Ramos (cell line): Measurements from ENCODE around the gene SLC7A11.

Source experiments
- in situ Hi-C: fragments of 300-500 bp; cut with MboI; formaldehyde crosslinking; loops from one replicate; pipeline ENCODE4 v1.14.3; 2022; ENCODE audit warnings: low sequenced_read_pairs; ENCODE audit not compliant: unreplicated experiment

SLC7A11 gene

DNA sequence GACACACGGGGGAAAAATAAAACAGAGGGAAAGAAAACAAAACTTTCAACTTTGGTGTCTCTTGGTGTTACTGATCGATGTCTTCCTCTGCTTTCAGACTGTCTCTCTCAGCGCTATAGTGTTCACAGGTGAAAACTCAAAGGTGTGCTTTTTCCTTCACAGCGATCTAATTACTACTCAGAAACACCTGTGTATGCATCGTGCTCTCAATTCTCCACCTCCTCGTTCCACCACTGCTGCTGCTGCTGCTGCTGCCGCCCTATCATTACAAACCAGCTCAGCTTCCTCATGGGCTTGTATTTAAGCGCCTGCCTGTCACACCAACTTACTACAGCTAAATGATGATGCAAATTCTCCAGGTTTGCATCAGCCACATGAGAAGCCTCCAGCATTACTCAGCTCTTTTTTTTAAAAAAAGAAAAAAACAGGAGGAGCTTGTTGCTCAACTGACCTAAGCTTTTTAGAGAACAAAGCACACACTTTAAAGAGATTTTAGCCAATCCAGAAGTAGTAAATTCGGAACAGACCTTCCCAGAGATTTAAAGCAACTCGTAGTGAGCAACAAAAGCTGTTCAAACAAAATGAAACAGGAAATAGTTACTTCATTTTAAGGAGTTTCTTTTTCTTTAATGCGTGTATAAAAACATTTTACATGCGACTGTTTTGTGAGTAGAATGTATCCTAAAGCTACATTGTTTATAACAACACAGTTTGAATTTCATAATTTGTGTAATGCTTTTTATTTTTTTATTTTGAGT lies at the start of gene SLC7A11:
SLC7A11 (minus strand) TSS at position 274 of the 758 bp plus-strand sequence. CDS start 280 bp downstream, outside the sequence.
- in situ Hi-C loops = no loop called here

DNA sequence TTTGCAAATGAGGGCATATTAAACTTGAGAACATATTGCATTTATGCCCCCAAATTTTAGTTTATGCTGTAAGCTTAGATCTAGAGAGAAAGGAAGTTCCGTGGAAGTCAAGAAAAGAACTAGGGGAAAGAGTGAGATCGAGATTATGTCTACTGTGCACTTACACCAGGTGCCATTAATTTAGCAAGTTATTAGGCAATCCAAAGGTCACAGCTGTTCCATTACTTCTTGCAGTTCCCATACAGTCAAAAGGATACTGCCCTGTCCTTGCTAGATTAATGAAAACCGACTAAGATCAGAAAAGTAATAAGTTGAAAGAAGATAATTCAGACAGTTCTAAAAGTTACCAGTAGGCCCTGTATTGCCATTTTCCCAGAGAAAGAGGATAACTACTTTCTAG lies 49.3 kb upstream of the SLC7A11 start:
- in situ Hi-C loops = no loop called here

GRCh38 chr4:138290805-138291204 lies 48.7 kb upstream of the SLC7A11 start:
- in situ Hi-C loops = no loop called here

DNA sequence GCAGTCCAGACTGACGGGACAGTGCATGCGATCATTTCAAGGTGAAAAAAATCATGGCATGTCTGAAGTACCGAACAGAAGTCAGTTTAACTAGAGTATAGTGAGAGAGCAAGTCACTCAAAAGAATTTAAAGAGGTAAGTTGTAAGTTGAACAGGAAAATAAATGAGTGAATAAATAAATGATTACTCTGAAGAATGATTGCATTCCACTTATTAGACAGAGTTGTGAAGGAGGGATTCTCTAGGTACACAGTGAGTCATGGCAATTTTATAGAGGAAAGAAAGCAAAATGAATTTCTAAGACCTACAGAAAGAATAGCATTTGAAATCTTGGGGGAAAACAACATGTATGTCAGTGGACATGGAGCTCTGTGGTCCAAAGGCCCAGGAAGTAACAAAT lies 37.1 kb upstream of the SLC7A11 start:
- in situ Hi-C loops = no loop called here

- in situ Hi-C loops = no loop called here
These were observed 35.0 kb upstream of the SLC7A11 start for GRCh38 chr4:138277133-138277532.

DNA sequence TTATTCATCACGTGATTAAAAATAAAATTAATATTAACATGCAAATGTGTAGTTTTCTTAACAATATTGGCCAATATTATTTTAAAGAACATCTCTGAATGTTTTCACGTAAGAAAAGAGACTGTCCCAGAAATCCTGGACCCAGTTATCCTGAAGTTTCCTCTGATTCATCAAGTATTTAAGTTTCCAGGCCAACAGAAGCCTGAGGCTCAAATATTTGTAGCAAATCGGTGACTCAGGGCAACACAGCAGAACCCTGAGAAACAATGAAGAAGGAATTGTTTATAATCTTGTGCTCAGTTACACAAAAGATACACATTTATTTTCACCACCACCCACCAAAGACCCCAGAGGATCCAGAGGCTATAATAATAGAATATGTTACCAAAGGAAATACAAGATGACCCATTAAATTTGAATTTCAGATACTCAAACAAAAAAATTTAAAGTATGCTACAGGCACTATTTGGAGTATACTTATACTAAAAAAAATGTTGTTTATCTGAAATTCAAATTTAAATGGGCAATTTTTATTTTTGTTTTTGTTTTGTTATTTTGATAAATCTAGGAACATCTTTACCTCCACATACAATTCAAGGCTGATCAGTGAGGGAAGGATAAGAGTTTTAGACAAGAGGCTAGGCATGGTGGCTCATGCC lies 33.9 kb upstream of the SLC7A11 start:
- in situ Hi-C loops = no loop called here

- in situ Hi-C loops = no loop called here
These were observed 33.1 kb upstream of the SLC7A11 start for GRCh38 chr4:138275216-138275615.

- in situ Hi-C loops = no loop called here
These were observed 27.0 kb upstream of the SLC7A11 start for GRCh38 chr4:138269175-138269574.

DNA sequence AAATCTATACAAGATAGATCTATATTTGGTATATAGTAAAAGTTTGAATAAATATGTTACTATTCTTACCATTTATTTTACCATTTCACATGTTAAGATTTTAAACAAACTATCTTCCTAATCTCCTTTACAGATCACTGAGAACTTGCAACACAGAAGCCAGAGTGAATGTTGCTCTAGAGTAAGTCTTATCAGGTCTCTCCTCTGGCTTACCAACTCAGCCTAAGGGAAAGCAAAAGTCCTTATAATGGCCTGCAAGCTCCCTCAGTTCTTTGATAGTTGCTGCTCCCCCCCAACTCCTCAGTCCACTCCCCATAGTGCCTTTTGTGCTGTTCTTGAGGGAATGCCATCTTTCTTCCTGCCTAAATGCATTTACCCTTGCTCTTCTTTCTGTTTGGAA lies 25.7 kb upstream of the SLC7A11 start:
- in situ Hi-C loops = no loop called here

DNA sequence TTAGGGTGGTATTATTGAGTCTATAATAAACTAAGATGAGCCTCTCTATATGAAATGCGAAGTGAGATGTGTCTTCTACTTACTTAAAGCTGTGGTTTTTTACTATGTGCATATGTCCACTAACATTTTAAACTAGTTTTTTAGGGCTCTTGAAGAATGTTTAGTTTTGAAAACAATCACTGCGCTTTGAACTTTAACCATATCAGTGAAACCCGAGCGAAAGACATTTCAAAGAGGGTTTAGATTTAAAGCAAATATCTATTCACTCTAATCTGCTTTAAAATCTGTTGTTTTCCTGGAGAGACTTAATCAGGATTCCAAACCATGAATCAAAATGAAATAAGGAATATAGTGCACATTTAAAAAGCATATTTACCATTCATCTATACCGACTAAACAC lies 24.8 kb upstream of the SLC7A11 start:
- in situ Hi-C loops = no loop called here

- in situ Hi-C loops = no loop called here
These were observed 21.2 kb upstream of the SLC7A11 start for GRCh38 chr4:138263247-138263816.

DNA sequence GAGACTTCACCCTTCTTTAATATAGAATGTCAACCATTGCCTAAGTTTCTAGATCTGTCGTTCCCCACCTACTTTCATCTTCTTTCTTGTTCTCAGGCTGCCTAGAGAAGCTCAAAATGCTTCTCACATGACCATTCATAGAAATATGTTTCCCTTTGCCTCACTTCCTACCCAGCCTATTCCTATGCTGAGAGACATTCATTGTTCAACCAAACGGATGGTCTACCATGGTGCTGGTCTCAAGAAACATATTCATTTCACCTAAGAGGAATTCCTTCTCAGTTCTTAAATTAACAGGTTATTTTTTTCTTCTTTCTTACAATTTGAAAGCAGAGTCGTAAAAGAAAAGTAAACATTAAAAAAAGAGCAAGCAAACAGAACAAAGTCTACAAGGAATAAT lies 20.3 kb upstream of the SLC7A11 start:
- in situ Hi-C loops = no loop called here

- in situ Hi-C loops = no loop called here
These were observed 19.9 kb upstream of the SLC7A11 start for GRCh38 chr4:138262030-138262429.

- in situ Hi-C loops = no loop called here
These were observed 17.7 kb upstream of the SLC7A11 start for GRCh38 chr4:138259824-138260223.

DNA sequence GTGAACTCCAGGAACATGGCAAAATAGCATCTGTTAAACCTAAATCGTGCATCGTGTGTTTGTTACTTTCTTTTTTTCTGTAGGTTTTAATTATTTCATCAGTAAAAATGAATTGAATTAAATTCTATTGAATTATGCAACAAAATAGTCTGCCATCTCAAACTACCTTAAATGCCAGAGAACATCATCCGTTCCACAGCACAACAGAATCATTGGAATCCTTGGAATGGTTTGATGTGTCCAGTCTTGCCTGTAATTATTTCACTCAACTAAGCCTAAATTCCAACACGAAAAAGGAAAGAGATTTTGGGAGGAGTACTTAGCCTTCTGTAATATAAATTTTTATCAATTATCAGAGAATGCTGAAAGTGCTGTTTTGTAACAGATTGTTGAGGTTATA lies 17.1 kb upstream of the SLC7A11 start:
- in situ Hi-C loops = no loop called here

DNA sequence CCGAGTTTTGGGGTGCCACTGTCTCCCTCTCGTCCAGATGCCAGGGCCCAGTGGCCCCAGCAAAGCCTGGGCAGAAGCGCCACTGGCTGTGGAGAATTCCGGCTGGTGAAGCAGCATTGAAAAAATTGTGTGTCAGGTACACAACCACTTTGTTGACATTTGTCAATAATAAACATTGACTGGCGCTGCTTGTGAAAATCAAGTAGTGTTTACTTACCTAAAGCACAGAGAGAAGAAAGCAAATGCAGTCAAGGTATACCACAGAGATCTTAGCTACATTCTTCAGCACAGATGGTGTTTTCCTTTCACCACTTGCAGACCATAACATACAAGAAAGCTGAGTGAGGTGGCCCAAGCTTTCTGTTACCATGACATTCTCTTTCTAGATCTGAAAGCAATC lies 14.5 kb upstream of the SLC7A11 start:
- in situ Hi-C loops = no loop called here

GRCh38 chr4:138255917-138256597 lies 13.9 kb upstream of the SLC7A11 start:
- in situ Hi-C loops = no loop called here

DNA sequence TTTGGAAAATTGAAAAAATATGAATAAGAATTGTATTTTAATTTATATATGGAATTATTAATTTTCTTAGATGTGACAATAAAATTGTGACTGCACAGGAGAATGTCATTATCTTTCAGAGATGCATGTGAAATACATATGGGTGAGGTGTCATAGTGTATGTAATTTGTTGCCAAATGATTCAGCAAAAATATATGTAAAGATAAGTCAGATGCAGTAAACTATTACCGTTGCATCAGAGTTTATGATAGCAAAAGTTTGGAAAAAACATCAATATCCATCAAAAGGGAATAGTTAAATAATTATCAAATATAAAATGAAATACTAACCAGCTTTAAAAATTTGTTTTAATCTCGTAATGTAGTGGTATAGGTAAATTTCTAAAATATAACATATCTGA lies 10.4 kb upstream of the SLC7A11 start:
- in situ Hi-C loops = no loop called here

DNA sequence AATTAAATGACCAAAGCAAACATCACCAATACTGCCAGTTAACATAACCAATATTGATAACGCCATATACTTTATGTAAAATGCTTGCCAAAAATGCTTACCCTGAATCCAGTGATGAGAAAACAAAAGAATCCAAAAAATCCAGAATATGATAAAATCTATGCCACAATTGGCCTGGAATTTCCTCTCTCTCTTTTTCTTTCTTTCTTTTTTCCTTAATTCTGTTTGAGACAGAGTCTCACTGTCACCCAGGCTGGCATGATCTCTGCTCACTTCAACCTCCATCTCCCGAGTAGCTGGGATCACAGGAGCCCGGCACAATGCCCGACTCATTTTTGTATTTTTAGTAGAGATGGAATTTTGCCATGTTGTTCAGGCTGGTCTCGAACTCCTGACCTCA lies 9.8 kb upstream of the SLC7A11 start:
- in situ Hi-C loops = no loop called here

DNA sequence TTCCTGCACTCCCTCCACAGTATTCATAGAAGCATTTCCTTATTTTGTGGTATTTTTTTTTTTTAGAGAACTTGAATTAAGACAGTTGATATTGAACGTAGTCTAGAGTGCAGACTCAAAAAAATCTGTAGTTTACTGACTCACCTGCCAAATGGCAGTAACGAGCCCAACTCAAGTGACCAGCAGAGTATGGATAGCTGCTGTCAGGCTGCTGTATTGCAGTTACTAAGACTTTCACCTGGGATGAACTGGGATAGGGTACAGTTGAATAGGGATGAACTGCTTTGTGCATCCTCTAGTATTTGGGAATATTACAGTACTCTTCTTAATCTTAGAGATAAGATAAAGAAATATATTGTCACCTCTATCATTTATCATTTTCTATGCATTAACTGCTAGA lies 7.0 kb upstream of the SLC7A11 start:
- in situ Hi-C loops = no loop called here

DNA sequence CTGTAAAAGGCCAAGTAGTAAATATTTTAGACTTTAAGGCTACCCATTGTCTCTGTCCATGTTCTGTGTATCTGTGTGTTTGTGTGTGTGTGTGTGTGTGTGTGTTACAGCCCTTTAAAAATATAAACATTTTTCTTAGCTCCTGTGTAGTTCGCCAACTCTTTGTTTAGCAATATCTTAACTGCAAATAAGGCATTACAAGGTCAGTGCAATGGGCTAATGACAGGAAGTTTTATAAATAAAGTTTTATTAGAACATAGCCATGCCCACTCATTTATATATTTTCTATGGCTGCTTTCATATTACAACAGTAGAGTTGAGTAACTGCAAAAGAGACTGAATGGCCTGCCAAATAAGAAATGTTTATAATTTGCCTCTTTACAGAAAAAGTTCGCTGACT lies 5.9 kb upstream of the SLC7A11 start:
- in situ Hi-C loops = no loop called here
